VCaP (cell line): ENCODE data around the gene TUBE1.

Experiments used
- H3K27ac ChIP-seq: fragments of 450-650 bp; 2 replicates; pipeline ENCODE4 v1.5.1; 2017
- TF ChIP-seq, protein P1 (sequence below): fragments of 450-650 bp; conservative IDR thresholded peaks from 2 replicates; pipeline ENCODE4 v1.5.1; 2017; ENCODE audit warnings: mild to moderate bottlenecking, moderate library complexity

Gene TUBE1

DNA sequence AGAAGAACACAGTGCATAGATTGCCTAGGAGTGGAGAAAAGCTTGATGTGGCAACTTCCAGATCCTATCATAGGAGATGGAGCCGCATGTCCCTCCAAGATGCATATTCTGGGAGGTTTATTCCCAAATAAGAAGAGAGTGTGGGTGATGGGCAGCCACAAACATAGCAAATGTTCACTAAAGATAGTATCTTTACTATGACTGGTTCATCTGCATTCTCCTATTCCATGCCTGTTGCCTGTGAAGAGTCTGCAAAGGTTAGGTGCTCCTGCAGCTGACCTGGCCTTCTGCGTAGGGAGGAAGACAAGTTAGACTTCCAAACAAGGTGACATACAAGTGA lies 47.9 kb downstream of the TUBE1 start:
- no peak overlapping the region for H3K27ac ChIP-seq

DNA sequence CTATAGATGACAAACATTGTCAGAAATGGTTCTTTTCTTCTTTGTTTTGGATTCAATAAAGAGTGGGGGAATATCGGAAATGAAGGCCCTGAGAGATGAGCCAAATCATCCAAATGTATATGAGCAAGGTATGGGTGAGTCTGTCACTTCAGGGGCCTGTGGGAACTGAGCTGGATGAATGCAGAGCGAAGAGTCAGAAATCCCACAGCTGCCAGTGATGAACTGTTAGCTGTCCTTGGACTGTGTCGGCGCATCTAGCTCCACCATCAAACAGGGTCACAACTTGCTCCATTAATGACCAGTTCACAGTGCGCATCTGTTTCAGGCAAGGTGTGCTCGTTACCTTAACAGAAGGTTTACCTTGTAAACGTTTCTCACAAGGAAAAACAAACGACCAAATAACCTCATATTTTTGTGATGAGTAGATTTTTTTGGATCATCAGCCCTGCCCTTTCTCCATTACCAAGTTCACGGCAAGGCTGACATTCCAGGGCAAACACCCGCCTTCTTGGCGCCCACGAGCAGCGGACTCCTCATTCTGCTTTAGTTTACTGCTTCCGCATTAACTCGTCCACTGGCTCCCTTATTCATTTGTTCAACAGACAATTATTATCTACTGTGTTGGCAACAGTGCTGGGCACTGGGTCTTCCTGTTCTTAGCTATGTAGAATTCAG lies 48.4 kb downstream of the TUBE1 start:
- no peak overlapping the region for H3K27ac ChIP-seq
- TF ChIP-seq, protein P1, sequence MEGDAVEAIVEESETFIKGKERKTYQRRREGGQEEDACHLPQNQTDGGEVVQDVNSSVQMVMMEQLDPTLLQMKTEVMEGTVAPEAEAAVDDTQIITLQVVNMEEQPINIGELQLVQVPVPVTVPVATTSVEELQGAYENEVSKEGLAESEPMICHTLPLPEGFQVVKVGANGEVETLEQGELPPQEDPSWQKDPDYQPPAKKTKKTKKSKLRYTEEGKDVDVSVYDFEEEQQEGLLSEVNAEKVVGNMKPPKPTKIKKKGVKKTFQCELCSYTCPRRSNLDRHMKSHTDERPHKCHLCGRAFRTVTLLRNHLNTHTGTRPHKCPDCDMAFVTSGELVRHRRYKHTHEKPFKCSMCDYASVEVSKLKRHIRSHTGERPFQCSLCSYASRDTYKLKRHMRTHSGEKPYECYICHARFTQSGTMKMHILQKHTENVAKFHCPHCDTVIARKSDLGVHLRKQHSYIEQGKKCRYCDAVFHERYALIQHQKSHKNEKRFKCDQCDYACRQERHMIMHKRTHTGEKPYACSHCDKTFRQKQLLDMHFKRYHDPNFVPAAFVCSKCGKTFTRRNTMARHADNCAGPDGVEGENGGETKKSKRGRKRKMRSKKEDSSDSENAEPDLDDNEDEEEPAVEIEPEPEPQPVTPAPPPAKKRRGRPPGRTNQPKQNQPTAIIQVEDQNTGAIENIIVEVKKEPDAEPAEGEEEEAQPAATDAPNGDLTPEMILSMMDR: no peak

More for the DNA sequence above, 47.9 kb downstream of the TUBE1 start:
- TF ChIP-seq, protein P1: no peak

DNA sequence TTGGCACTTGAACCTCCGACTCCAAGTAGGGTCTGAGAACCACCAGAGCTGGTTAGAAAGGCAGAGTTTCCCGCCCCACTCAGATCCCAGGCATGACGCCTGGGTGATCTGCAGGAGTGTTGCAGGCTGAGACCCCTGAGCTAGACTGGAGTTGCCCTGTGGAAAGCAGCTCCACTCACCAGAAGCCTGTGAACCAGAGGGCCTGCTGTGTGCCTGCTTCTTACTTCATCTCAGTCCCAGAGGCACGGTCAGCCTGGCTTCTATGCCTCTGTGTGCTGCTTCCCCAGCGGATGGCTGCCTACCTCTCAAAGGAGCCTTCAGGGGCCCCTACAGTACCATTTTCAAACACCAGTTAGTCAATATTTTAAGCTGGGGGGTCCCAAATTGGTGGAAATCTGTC lies 49.0 kb downstream of the TUBE1 start:
- TF ChIP-seq, protein P1: no peak
- no peak overlapping the region for H3K27ac ChIP-seq

DNA sequence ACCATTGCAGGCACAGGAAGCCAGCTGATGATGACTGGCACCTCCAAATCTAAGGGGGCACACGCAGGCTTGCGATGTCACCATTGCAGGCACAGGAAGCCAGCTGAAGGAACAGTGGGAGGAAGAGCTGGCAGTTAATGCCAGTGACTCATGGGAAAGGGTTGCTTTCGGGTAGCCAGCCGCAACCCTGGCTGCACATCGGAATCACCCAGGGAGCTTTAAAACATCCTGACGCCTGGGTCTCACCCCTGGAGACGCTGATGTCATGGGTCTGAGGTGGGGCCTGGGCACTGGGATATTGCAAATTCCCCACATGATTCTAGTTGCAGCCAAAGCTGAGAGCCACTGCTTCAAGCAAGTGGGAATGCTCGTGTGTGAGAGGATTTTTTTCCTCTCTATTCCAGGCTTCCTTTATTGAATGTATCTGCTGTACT lies 49.5 kb downstream of the TUBE1 start:
- H3K27ac ChIP-seq: no peak overlapping the region
- TF ChIP-seq, protein P1: no peak

DNA sequence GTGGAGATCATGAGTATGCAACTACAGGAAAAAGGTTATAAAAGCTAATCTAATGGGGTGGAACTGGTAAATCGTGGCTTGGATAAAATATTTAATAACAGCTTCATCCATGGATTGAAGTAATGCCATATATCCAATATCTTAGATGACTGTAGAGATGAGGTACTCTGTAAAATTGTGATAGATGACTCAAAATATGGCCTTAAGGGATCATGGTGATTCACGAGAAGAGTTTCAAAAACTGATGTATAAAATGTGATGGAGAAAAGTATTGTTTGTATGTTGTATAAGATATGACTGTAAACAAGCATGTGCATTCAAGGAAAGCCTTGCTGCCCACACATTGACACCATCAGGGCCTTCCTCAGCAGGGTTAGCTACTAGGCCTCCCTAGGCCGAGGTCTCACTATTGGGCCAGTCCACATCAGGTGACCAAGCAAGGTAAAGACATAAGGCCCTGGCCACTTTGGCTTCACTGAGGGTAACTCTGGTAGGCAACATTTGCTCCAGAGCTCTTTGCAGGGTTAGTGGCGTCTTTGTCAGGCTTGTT lies 51.1 kb downstream of the TUBE1 start:
- H3K27ac ChIP-seq: no peak overlapping the region
- TF ChIP-seq, protein P1: no peak

DNA sequence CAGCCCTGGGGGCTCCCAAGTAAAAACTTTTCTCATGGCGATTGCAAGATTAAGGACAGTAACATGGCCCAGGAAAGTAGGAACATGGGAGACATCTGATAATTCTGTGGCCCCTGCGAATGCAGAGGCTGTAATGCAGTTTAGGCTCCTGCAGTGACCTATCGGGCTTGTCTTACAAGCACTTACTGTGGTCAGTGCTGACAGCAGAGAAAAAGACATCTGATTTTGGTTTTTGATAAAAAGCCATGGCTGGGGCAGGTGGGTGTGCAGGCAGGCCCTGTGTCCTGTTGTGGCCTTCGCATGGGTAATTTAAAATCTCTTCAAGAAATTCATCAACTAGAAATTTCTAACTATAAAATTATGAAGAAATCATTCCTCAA lies 52.7 kb downstream of the TUBE1 start:
- no peak overlapping the region for H3K27ac ChIP-seq
- TF ChIP-seq, protein P1: no peak

DNA sequence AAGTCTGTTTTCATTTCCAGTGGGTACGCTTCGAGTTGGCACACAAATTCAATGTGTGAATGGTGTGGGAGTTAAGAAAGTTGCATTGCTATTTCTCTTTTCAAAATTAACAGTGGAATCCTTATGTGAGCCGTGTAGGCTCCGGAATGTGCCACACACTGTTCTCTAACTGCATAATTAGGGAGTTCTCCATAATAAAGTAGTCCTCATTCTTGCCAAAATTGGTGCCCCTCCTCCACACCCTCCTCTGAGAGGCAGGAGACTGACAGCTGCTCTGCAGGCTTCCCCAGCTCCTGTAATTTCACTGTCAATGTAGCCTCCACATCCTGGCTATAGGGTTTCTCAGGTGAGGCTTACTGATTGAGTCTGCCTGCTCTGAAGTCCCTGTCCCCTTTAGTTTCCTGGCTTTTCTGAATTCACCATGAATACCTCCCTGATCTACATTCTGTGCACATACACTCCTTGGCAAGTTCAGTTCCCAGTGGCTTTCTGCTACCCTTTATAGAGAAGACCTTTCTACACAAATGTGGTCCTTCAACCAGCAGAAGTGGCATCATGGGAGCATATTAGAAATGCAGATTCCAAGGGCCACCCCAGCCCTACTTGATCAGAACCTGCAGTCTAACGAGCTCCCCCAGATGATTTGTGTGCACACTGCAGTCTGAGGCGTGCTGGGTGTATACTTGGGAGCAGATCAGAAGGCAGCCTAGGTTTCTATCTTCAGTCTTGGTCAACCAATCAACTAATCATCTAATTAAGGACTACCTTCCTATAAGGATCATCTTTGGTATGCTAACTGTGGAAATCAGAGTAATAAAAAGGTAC lies 53.3 kb downstream of the TUBE1 start:
- TF ChIP-seq, protein P1: no peak

More for the DNA sequence above, 53.3 kb downstream of the TUBE1 start:
- H3K27ac ChIP-seq: no peak overlapping the region
